GM18858 (cell line): ENCODE data around the gene SUPT3H.

Experiments used
- ATAC-seq: cut with Tn5 transposase; IDR thresholded peaks from one replicate; pipeline ENCODE4 v1.9.1; 2021; ENCODE audit not compliant: unreplicated experiment

Gene SUPT3H

GRCh38 chr6:44855562-44856411, 521.9 kb downstream of the SUPT3H start:
- ATAC-seq = no peak

GRCh38 chr6:44854712-44855443, 522.9 kb downstream of the SUPT3H start:
- ATAC-seq = no peak

GRCh38 chr6:44851176-44851575, 526.6 kb downstream of the SUPT3H start:
- ATAC-seq = no peak

- no peak for ATAC-seq
Observed at GRCh38 chr6:44850312-44850711, 527.4 kb downstream of the SUPT3H start.

- no peak for ATAC-seq
Observed at GRCh38 chr6:44849806-44850205, 527.9 kb downstream of the SUPT3H start.

GRCh38 chr6:44843734-44844133, 534.0 kb downstream of the SUPT3H start:
- ATAC-seq = no peak

GRCh38 chr6:44842616-44843015, 535.1 kb downstream of the SUPT3H start:
- ATAC-seq = no peak

- ATAC-seq = no peak
Observed at GRCh38 chr6:44841829-44842228, 535.9 kb downstream of the SUPT3H start.

- no peak for ATAC-seq
Observed at GRCh38 chr6:44837741-44838140, 540.0 kb downstream of the SUPT3H start.

GRCh38 chr6:44837255-44837654, 540.5 kb downstream of the SUPT3H start:
- ATAC-seq = no peak

- ATAC-seq = peak; percentile 73
Observed at GRCh38 chr6:44833248-44833647, 544.5 kb downstream of the SUPT3H start.

- ATAC-seq = no peak
Observed at GRCh38 chr6:44831002-44831610, 546.6 kb downstream of the SUPT3H start.

GRCh38 chr6:44829836-44830235, 547.9 kb downstream of the SUPT3H start:
- ATAC-seq = no peak

GRCh38 chr6:44828780-44829179, 549.0 kb downstream of the SUPT3H start:
- no peak for ATAC-seq

GRCh38 chr6:44826025-44826676, 551.6 kb downstream of the SUPT3H start:
- ATAC-seq = no peak

GRCh38 chr6:44825273-44825672, 552.5 kb downstream of the SUPT3H start:
- ATAC-seq = no peak

- no peak for ATAC-seq
Observed at GRCh38 chr6:44824567-44824966, 553.2 kb downstream of the SUPT3H start.

- no peak for ATAC-seq
Observed at GRCh38 chr6:44820759-44821158, 557.0 kb downstream of the SUPT3H start.

- ATAC-seq = no peak
Observed at GRCh38 chr6:44820321-44820720, 557.4 kb downstream of the SUPT3H start.

GRCh38 chr6:44811456-44811855, 566.3 kb downstream of the SUPT3H start:
- ATAC-seq = no peak

- ATAC-seq = no peak
Observed at GRCh38 chr6:44809258-44809657, 568.5 kb downstream of the SUPT3H start.
